Measurements from ENCODE around the gene KDM2B.

The KDM2B gene

DNA sequence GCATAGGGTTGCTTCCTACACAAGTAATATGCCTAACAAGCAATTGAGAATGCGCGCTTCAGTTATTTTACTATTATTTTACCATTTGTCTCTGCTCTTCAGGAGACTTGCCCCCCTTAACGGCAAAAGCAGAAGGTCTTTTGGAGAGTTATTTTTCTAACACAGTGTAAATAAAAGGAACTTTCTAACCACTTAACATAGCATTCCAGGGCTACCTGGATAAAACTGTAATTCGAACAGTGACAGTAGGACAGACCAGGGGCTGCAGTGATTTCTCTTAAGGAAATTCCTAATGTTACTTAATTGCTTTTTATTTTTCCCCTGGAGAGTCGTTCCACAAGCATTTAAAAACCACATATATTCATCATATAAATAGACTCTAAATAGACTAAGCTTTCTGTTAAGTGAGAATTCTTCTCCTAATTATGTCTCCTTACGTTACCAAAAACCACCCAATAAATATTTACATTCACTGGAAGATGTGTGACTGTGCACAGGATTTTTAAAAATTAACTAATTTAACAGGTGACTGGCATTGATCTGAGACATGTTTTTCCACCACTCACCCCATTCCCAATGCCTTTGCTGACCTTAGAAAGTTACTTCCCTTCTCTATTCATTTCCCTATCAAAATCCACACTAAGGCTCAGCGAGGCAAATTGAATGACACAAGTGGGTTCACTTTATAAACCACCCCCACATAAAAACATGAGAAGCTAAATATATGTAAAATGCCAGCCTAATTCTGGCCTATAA lies 108.5 kb downstream of the KDM2B start:
- no peak overlapping the region for H3K27ac ChIP-seq (ENCODE audit: low read length)
- WGBS (ENCODE audit: insufficient coverage, insufficient read length), result 100% methylated on average over 1 of the region's 7 CpGs

DNA sequence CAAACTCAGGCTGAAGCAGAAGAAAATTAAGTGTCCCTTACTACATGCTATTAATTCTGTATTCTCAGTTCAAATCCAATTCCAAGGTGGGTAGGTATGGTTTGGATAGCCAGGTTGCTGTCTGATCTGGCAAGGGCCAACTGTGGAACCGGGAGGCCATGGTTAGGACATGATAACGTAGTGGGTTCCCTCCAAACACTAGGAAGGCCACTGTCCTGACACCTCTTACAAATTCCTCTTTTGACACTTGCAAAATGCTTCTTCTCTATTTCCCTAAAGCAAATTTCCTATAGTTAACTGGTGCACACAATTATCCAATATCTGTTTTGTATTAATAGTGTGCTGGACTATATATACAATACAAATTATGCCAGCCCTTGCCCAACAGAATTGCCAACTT lies 110.1 kb downstream of the KDM2B start:
- Histone ChIP-seq H3K27me3 (ENCODE audit: control insufficient read depth, insufficient read depth, low read length) (no peaks in the 10 kb centered on the region), H3K9me3 (ENCODE audit: control insufficient read depth, insufficient read depth, low read length) (no peaks in the 10 kb centered on the region), H3K4me1 (ENCODE audit: control insufficient read depth, insufficient read depth, low read length) (no peaks in the 10 kb centered on the region), H3K36me3 (ENCODE audit: control insufficient read depth, insufficient read depth, low read length) (peaks cover 2% of the 10 kb centered on the region; the same call in 1 of the 2 replicates), H3K27ac (ENCODE audit: low read length) (no peak overlapping the region), H3K4me3 (ENCODE audit: low read length) (no peak overlapping the region)
- DNase-seq (ENCODE audit: low read depth, low spot score), result no peak
- WGBS (ENCODE audit: insufficient coverage, insufficient read length), result no CpG with 5 or more reads among the region's 2 CpGs

More for the DNA sequence above, 108.5 kb downstream of the KDM2B start:
- no peak for DNase-seq (ENCODE audit: low read depth, low spot score)
- H3K4me3 ChIP-seq (ENCODE audit: low read length), result no peak overlapping the region
- peaks cover 1% of the 10 kb centered on the region; the same call in 1 of the 2 replicates for H3K4me1 ChIP-seq (ENCODE audit: control insufficient read depth, insufficient read depth, low read length)
- H3K27me3 ChIP-seq (ENCODE audit: control insufficient read depth, insufficient read depth, low read length), result no peaks in the 10 kb centered on the region
- 0 out of 2 replicates have a peak, but pooled peaks cover 2% of the 10 kb centered on the region for H3K36me3 ChIP-seq (ENCODE audit: control insufficient read depth, insufficient read depth, low read length)
- H3K9me3 ChIP-seq (ENCODE audit: control insufficient read depth, insufficient read depth, low read length), result no peaks in the 10 kb centered on the region

DNA sequence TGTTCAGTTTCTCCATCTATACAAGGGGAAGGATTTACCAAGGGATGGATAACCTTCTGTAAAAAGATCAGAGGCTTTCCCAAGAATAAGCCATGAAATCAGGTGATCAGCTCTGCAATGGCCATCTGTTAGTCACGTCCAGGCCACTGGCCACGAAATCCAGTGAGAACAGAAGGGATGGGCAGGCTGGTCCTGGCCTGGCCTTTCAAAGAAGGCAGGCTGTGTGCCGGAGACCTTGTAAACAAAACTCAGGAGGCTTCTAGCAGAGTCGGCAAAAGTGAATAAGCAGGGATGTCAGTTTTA lies 112.4 kb downstream of the KDM2B start:
- DNase-seq (ENCODE audit: low read depth, low spot score), result no peak
- no peak overlapping the region for H3K4me3 ChIP-seq (ENCODE audit: low read length)
- WGBS (ENCODE audit: insufficient coverage, insufficient read length), result no CpG with 5 or more reads among the region's 4 CpGs
- no peaks in the 10 kb centered on the region for H3K27me3 ChIP-seq (ENCODE audit: control insufficient read depth, insufficient read depth, low read length)
- H3K27ac ChIP-seq (ENCODE audit: low read length), result no peak overlapping the region
- peaks cover 2% of the 10 kb centered on the region; the same call in 1 of the 2 replicates for H3K36me3 ChIP-seq (ENCODE audit: control insufficient read depth, insufficient read depth, low read length)
- no peaks in the 10 kb centered on the region for H3K9me3 ChIP-seq (ENCODE audit: control insufficient read depth, insufficient read depth, low read length)
- no peaks in the 10 kb centered on the region for H3K4me1 ChIP-seq (ENCODE audit: control insufficient read depth, insufficient read depth, low read length)

DNA sequence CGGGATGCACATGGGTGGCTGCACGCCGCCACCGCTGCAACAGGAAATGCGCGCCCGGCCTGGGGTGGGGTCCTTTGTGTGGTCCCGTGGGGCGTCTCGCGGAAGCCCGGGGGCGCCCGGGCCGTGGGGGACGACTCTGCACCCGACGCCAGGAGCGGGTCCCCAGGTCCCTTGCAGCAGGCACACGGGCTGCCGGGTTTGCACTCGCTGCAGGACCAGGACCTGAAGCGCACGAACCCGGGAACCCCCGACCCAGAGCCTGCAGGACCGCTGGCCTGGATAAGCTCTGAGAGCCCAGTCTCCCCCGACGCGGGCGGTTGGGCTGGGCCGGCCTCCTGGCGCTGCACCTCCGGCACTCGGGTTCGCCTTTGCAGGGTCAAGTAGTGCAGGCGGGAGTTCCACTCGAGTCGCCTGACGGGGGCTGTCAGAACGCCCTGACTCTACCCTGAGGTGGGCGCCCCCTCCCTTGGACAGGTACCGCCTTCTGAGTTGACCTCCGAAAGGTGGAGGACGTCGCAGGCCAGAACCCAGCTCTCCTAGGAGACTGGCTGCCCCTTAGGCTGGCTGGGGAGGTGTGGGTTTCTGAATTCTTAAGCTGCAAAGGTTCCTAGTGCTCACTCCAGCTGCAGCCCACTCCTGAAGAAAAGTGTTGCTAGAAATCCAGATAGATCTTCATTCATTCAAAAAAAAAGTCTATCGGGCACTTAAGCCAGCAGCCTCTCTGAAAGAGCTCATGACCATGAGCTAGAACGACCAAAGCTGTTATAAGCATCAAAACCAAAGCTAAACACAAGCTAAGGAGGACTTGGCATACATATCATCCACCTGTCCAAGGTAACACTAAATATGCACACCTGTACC lies 113.0 kb downstream of the KDM2B start:
- Histone ChIP-seq H3K27me3 (ENCODE audit: control insufficient read depth, insufficient read depth, low read length) (no peaks in the 10 kb centered on the region), H3K4me1 (ENCODE audit: control insufficient read depth, insufficient read depth, low read length) (no peaks in the 10 kb centered on the region), H3K4me3 (ENCODE audit: low read length) (peak overlapping the region; percentile 69), H3K9me3 (ENCODE audit: control insufficient read depth, insufficient read depth, low read length) (no peaks in the 10 kb centered on the region), H3K27ac (ENCODE audit: low read length) (no peak overlapping the region), H3K36me3 (ENCODE audit: control insufficient read depth, insufficient read depth, low read length) (peaks cover 2% of the 10 kb centered on the region; the same call in 1 of the 2 replicates)
- DNase-seq (ENCODE audit: low read depth, low spot score), result no peak
- no CpG with 5 or more reads among the region's 48 CpGs for WGBS (ENCODE audit: insufficient coverage, insufficient read length)

DNA sequence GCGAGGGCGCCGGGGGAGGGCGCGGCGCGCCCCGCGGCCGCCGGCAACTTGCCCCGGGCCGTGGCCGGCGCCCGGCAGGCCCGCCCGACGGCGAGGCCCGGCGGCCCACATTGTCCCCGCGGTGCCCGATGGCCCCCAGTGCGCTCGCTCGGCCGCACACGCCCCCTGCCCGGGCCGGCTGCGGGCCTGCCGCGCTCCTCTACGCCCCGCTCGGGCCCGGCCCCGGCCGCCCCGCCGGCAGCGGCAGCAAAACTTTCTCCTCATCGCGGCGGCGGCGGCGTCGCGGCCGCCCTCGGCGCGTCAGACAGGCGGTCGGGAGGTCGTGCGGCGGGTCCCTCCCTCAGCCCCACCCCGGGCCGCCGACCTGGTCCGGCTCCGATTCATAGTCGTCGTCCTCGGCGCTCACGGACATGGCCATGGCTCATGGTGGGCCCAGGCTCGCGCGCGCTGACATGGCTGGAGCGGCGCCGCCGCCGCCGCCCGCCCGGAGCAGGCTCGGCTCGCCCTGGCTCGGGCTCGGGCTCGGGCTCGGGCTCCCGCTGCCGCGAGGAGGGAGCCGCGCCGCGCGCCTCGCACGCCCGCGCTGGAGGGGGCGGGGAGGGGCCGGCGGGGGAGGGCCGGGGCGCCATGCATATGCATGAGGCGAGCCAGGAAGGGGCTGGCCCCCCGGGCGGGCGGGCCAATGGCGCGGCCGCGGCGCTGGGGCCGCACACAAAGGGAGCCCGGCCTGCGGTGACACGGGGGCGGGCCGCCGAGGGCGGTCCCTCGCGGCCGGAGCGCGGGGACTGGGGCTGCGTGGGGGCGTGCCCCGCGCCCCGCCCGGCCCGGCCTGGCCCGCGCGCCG lies 113.8 kb downstream of the KDM2B start:
- DNase-seq (ENCODE audit: low read depth, low spot score), result no peak
- no peak overlapping the region for H3K27ac ChIP-seq (ENCODE audit: low read length)
- no peaks in the 10 kb centered on the region for H3K27me3 ChIP-seq (ENCODE audit: control insufficient read depth, insufficient read depth, low read length)
- no peaks in the 10 kb centered on the region for H3K9me3 ChIP-seq (ENCODE audit: control insufficient read depth, insufficient read depth, low read length)
- no peaks in the 10 kb centered on the region for H3K4me1 ChIP-seq (ENCODE audit: control insufficient read depth, insufficient read depth, low read length)
- peak overlapping the region; percentile 90 for H3K4me3 ChIP-seq (ENCODE audit: low read length)
- WGBS (ENCODE audit: insufficient coverage, insufficient read length), result no CpG with 5 or more reads among the region's 139 CpGs
- H3K36me3 ChIP-seq (ENCODE audit: control insufficient read depth, insufficient read depth, low read length), result peaks cover 2% of the 10 kb centered on the region; the same call in 1 of the 2 replicates

DNA sequence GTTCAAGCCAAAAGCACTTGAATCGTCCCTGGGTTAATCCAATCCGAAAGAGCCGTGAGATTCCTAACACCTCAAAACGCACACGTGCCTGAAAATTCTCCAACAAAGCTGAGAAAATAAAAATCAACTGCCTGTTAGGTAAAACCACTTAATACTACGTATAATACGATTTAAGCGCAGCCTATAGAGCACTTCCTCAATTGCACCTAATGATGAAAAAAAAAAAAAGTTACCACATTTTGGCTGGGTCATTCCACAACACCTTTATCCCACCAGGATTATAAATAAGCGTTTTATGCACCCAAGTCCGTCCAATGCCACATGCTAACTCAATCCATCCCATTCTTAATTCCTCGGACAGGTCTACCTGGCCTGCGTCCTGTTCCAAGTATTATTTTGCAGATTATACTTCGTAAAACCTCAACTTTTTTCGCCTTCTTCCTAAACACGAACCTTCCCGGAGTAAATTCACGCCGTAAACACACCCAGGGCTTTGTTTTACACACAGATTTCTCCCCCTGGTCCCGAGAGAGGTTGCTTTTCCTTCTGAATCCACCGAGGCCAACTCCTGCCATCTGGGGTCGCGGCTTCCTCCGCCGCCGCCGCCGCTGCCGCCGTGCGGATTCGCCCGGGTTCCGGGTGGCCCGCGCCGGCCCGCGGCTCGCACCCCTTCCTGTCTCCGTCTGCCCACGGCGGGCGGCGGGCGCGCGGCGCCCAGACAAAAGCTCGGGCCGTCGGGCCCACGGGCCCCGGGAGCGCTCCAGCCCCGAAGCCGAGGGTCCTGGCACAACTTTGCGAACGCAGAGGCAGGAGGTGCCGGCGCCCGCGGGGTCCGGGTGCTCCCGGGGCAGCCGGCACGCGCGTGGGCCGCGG lies 114.7 kb downstream of the KDM2B start:
- H3K27ac ChIP-seq (ENCODE audit: low read length), result no peak overlapping the region
- H3K36me3 ChIP-seq (ENCODE audit: control insufficient read depth, insufficient read depth, low read length), result peaks cover 2% of the 10 kb centered on the region; the same call in 1 of the 2 replicates
- no peaks in the 10 kb centered on the region for H3K27me3 ChIP-seq (ENCODE audit: control insufficient read depth, insufficient read depth, low read length)
- peak overlapping the region; percentile 90 for H3K4me3 ChIP-seq (ENCODE audit: low read length)
- no peak for DNase-seq (ENCODE audit: low read depth, low spot score)
- no CpG with 5 or more reads among the region's 70 CpGs for WGBS (ENCODE audit: insufficient coverage, insufficient read length)
- H3K4me1 ChIP-seq (ENCODE audit: control insufficient read depth, insufficient read depth, low read length), result no peaks in the 10 kb centered on the region
- H3K9me3 ChIP-seq (ENCODE audit: control insufficient read depth, insufficient read depth, low read length), result no peaks in the 10 kb centered on the region

DNA sequence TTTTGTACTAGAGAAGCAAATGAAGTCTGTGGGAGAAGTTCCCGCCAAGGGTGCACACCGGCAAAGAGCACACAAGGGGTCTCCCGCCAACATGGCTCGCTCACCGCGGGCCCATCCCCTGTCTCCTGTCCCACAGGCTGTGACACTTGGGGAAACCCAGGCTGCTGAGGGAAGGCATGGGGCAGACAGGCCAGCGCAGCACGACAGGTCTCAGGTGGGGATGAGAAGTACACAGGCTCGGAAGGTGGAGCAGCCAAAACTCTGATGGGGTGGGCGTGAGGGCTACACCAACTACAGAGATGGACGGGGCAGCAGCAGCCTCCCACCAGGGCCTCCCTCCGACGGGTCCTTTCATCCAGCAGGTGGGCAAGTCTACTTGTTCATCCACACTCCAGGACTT lies 116.5 kb downstream of the KDM2B start:
- WGBS (ENCODE audit: insufficient coverage, insufficient read length), result no CpG with 5 or more reads among the region's 13 CpGs
- Histone ChIP-seq H3K27me3 (ENCODE audit: control insufficient read depth, insufficient read depth, low read length) (no peaks in the 10 kb centered on the region), H3K4me3 (ENCODE audit: low read length) (no peak overlapping the region), H3K36me3 (ENCODE audit: control insufficient read depth, insufficient read depth, low read length) (peaks cover 2% of the 10 kb centered on the region; the same call in 1 of the 2 replicates), H3K9me3 (ENCODE audit: control insufficient read depth, insufficient read depth, low read length) (no peaks in the 10 kb centered on the region), H3K27ac (ENCODE audit: low read length) (no peak overlapping the region), H3K4me1 (ENCODE audit: control insufficient read depth, insufficient read depth, low read length) (no peaks in the 10 kb centered on the region)
- DNase-seq (ENCODE audit: low read depth, low spot score), result no peak

DNA sequence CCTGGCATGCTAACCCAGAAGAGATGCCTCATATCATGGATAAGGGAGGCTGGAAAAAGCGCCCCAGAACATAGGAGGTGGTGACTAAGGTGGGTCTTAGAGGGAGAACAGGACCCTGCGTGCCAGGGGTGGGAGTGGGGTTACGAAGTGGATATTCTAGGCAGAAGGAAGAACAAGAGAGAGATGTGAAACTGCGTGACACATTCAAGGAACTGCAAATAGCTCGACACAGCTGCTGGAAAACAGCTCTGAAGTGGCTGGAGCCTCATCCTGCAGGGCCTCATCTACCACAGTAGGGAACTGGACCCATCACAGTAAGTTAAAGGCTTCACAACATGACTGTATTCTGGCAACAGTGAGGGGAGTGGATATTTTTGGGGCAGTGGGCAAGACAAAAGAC lies 119.8 kb downstream of the KDM2B start:
- no peak overlapping the region for H3K4me3 ChIP-seq (ENCODE audit: low read length)
- H3K9me3 ChIP-seq (ENCODE audit: control insufficient read depth, insufficient read depth, low read length), result no peaks in the 10 kb centered on the region
- DNase-seq (ENCODE audit: low read depth, low spot score), result no peak
- H3K36me3 ChIP-seq (ENCODE audit: control insufficient read depth, insufficient read depth, low read length), result no peaks in the 10 kb centered on the region; the same call in 1 of the 2 replicates
- no CpG with 5 or more reads among the region's 5 CpGs for WGBS (ENCODE audit: insufficient coverage, insufficient read length)
- H3K27me3 ChIP-seq (ENCODE audit: control insufficient read depth, insufficient read depth, low read length), result no peaks in the 10 kb centered on the region
- no peaks in the 10 kb centered on the region for H3K4me1 ChIP-seq (ENCODE audit: control insufficient read depth, insufficient read depth, low read length)
- no peak overlapping the region for H3K27ac ChIP-seq (ENCODE audit: low read length)

DNA sequence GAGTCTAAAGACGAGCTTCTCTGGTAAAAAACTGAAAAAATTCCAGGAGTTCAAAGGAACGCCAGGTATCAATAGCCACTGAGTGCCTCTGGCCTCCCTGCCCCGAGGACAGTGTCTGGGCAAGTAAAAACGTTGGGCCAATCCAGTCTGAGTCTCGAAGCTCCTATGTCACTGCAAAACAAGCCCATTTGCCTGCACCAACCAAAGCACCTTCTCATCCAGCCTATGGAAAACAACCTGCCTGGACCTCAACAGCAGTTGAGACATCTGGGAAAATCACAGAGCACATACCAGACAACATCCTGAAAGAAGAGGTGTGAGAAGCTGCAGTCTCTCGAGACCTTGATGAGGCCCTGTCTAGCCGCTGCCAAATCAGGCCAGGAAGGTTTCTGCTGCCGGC lies 124.3 kb downstream of the KDM2B start:
- Histone ChIP-seq H3K4me3 (ENCODE audit: low read length) (no peak overlapping the region), H3K27ac (ENCODE audit: low read length) (no peak overlapping the region), H3K36me3 (ENCODE audit: control insufficient read depth, insufficient read depth, low read length) (no peaks in the 10 kb centered on the region; the same call in 1 of the 2 replicates), H3K4me1 (ENCODE audit: control insufficient read depth, insufficient read depth, low read length) (peaks cover 2% of the 10 kb centered on the region; the same call in 1 of the 2 replicates), H3K9me3 (ENCODE audit: control insufficient read depth, insufficient read depth, low read length) (no peaks in the 10 kb centered on the region), H3K27me3 (ENCODE audit: control insufficient read depth, insufficient read depth, low read length) (no peaks in the 10 kb centered on the region)
- no CpG with 5 or more reads among the region's 8 CpGs for WGBS (ENCODE audit: insufficient coverage, insufficient read length)
- no peak for DNase-seq (ENCODE audit: low read depth, low spot score)

Data from iPS DF 6.9 (cell line).